SK-N-SH treated with all-trans-retinoic acid at 6 μM for 48 hours (cell line): Measurements from ENCODE around the gene MED15.

ENCODE experiments used
- GLIS3 ChIP-seq: fragments of 250-450 bp; sonication (Bioruptor Pico); IDR thresholded peaks from 2 replicates; pipeline ENCODE4 v1.5.0; 2020; ENCODE audit warnings: mild to moderate bottlenecking, moderate library complexity
- ZC3H10 ChIP-seq: fragments of 250-450 bp; sonication (Bioruptor Pico); IDR thresholded peaks from 2 replicates; pipeline ENCODE4 v1.5.1; 2021; ENCODE audit warnings: mild to moderate bottlenecking, moderate library complexity
- TF ChIP-seq, protein P1 (sequence below): fragments of 250-450 bp; sonication (Bioruptor Pico); IDR thresholded peaks from 2 replicates; pipeline ENCODE4 v1.8.0; 2020; ENCODE audit warnings: mild to moderate bottlenecking, moderate library complexity, borderline replicate concordance

DNA sequence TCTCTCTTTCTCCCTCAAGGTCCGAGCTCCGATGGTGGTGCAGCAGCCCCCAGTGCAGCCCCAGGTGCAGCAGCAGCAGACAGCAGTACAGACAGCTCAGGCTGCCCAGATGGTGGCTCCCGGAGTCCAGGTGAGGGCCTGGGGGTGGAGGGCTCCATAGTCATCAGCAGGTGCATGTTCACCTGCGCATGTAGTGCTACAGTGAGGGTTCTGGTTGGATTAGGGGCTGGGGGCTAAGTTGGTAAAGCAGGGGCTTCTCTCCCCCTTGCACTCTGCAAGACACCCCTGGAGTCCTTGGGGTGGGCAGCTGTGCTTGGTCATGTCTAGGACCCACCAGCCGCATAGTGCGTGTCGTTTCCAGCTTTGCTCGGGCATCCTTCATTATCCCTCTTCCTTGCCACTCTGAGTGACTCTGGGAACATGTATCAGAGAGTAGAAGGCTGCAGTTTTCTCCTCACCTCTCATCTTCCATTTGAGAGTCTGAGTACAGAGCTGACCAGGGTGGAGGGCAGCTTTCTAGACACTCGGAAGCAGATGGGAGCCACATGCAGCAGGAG is 61.2 kb downstream of the MED15 start:
- TF ChIP-seq, protein P1, sequence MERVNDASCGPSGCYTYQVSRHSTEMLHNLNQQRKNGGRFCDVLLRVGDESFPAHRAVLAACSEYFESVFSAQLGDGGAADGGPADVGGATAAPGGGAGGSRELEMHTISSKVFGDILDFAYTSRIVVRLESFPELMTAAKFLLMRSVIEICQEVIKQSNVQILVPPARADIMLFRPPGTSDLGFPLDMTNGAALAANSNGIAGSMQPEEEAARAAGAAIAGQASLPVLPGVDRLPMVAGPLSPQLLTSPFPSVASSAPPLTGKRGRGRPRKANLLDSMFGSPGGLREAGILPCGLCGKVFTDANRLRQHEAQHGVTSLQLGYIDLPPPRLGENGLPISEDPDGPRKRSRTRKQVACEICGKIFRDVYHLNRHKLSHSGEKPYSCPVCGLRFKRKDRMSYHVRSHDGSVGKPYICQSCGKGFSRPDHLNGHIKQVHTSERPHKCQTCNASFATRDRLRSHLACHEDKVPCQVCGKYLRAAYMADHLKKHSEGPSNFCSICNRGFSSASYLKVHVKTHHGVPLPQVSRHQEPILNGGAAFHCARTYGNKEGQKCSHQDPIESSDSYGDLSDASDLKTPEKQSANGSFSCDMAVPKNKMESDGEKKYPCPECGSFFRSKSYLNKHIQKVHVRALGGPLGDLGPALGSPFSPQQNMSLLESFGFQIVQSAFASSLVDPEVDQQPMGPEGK (CRISPR knock-in tag): no peak
- no peak for TF ChIP-seq GLIS3 (CRISPR knock-in tag)
- no peak for TF ChIP-seq ZC3H10 (CRISPR knock-in tag)
